Islet of Langerhans (tissue), 1 donor: ENCODE measurements around the gene RNASE8.
"Not testable (repeated sequence)": the region's sequence is repeated elsewhere in the genome, so short reads cannot be mapped to it uniquely, and the experiment has no call there.

ENCODE experiments used
- FAIRE-seq: peaks from one replicate; lab custom pipeline; 2011; peaks lifted over from hg19 to GRCh38; lab: Jason Lieb, UNC

Gene RNASE8

GRCh38 chr14:21030531-21030930 lies 27.1 kb upstream of the RNASE8 start:
- FAIRE-seq = no peak

GRCh38 chr14:21032326-21033132 lies 25.1 kb upstream of the RNASE8 start:
- FAIRE-seq = no peak

- FAIRE-seq = no peak
Measured at GRCh38 chr14:21033133-21033698, 24.4 kb upstream of the RNASE8 start.

- no peak for FAIRE-seq
Measured at GRCh38 chr14:21034707-21035106, 22.9 kb upstream of the RNASE8 start, which contains the start of gene RNASE13. TSS of gene RNASE13 (minus strand) at chr14:21034807. CDS start at chr14:21034288, 519 bp downstream.

- FAIRE-seq = no peak
Measured at GRCh38 chr14:21036751-21037150, 20.9 kb upstream of the RNASE8 start.

GRCh38 chr14:21037156-21037555 lies 20.5 kb upstream of the RNASE8 start:
- FAIRE-seq = no peak

GRCh38 chr14:21038441-21039422 lies 18.9 kb upstream of the RNASE8 start:
- FAIRE-seq = no peak

- no peak for FAIRE-seq
Measured at GRCh38 chr14:21039585-21040369, 17.8 kb upstream of the RNASE8 start.

GRCh38 chr14:21040370-21040925 lies 17.2 kb upstream of the RNASE8 start:
- FAIRE-seq = no peak

- not testable (repeated sequence) for FAIRE-seq
Measured at GRCh38 chr14:21040941-21041340, 16.7 kb upstream of the RNASE8 start.

- no peak for FAIRE-seq
Measured at GRCh38 chr14:21041676-21042433, 15.8 kb upstream of the RNASE8 start, which contains the start of gene RNASE7. TSS of gene RNASE7 (plus strand) at chr14:21042362. CDS start at chr14:21042993, 631 bp downstream.

- no peak for FAIRE-seq
Measured at GRCh38 chr14:21042918-21043317, 14.7 kb upstream of the RNASE8 start.

GRCh38 chr14:21043387-21043973 lies 14.1 kb upstream of the RNASE8 start:
- FAIRE-seq = no peak

- FAIRE-seq = no peak
Measured at GRCh38 chr14:21043974-21044618, 13.5 kb upstream of the RNASE8 start.

- no peak for FAIRE-seq
Measured at GRCh38 chr14:21047378-21047781, 10.2 kb upstream of the RNASE8 start.

- FAIRE-seq = no peak
Measured at GRCh38 chr14:21048638-21049037, 9.0 kb upstream of the RNASE8 start.

GRCh38 chr14:21049271-21049673 lies 8.3 kb upstream of the RNASE8 start:
- FAIRE-seq = no peak

GRCh38 chr14:21050597-21050996 lies 7.0 kb upstream of the RNASE8 start:
- FAIRE-seq = no peak
